ENCODE data around the gene IDUA.
A peak's percentile ranks its signal among the peaks of the same experiment; 100 is the strongest.

IDUA gene

GRCh38 chr4:984336-985054, 2.3 kb upstream of the IDUA start:
- no peak for DNase-seq (ENCODE audit: low read depth, low spot score)
- no peak overlapping the region for H3K4me3 ChIP-seq (ENCODE audit: low read depth, low read length)
- in situ Hi-C loops (cut with HindIII; ENCODE audit: low sequenced_read_pairs) = no loop called here
- TF ChIP-seq CTCF (IDR thresholded peaks at IDR 0.05; ENCODE audit: low read depth, low read length) = no peak

- TF ChIP-seq CTCF (IDR thresholded peaks at IDR 0.05; ENCODE audit: low read depth, low read length) = no peak
- in situ Hi-C loops (cut with HindIII; ENCODE audit: low sequenced_read_pairs) = no loop called here
- peak overlapping the region; percentile 2 for H3K4me3 ChIP-seq (ENCODE audit: low read depth, low read length)
- DNase-seq (ENCODE audit: low read depth, low spot score) = no peak
Observed at GRCh38 chr4:985123-985830, 1.6 kb upstream of the IDUA start.

GRCh38 chr4:986428-986878, 391 bp upstream of the IDUA start:
- TF ChIP-seq CTCF (IDR thresholded peaks at IDR 0.05; ENCODE audit: low read depth, low read length) = no peak
- peak overlapping the region; percentile 58 for H3K4me3 ChIP-seq (ENCODE audit: low read depth, low read length)
- in situ Hi-C loops (cut with HindIII; ENCODE audit: low sequenced_read_pairs) = no loop called here
- no peak for DNase-seq (ENCODE audit: low read depth, low spot score)

GRCh38 chr4:987624-988513, 1.0 kb downstream of the IDUA start:
- no peak for DNase-seq (ENCODE audit: low read depth, low spot score)
- in situ Hi-C loops (cut with HindIII; ENCODE audit: low sequenced_read_pairs) = no loop called here
- no peak for TF ChIP-seq CTCF (IDR thresholded peaks at IDR 0.05; ENCODE audit: low read depth, low read length)
- H3K4me3 ChIP-seq (ENCODE audit: low read depth, low read length) = peak overlapping the region; percentile 58

GRCh38 chr4:988726-989721, 2.2 kb downstream of the IDUA start:
- no peak for TF ChIP-seq CTCF (IDR thresholded peaks at IDR 0.05; ENCODE audit: low read depth, low read length)
- in situ Hi-C loops (cut with HindIII; ENCODE audit: low sequenced_read_pairs) = no loop called here
- DNase-seq (ENCODE audit: low read depth, low spot score) = no peak
- H3K4me3 ChIP-seq (ENCODE audit: low read depth, low read length) = no peak overlapping the region
